Thyroid gland (tissue), 4 donors: Measurements from ENCODE around the gene VWC2.

Experiments
- CTCF ChIP-seq, 6 experiments: fragments of 200-600 bp in 3 of 6; fragments of 450-650 bp in 3 of 6; sonication (generic) in 3 of 6; IDR thresholded peaks; one replicate each; pipeline ENCODE4 v1.5.1; 2016 to 2019; ENCODE audit warnings: antibody characterized with exemption in 6 of 6, mild to moderate bottlenecking in 2 of 6, inconsistent platforms in 1 of 6, moderate library complexity in 1 of 6
- POLR2A ChIP-seq, 2 donors: fragments of 450-650 bp; IDR thresholded peaks; one replicate each; pipeline ENCODE4 v1.6.1; 2017; ENCODE audit warnings: antibody characterized with exemption in 2 of 2, mild to moderate bottlenecking in 2 of 2, moderate library complexity in 1 of 2

DNA sequence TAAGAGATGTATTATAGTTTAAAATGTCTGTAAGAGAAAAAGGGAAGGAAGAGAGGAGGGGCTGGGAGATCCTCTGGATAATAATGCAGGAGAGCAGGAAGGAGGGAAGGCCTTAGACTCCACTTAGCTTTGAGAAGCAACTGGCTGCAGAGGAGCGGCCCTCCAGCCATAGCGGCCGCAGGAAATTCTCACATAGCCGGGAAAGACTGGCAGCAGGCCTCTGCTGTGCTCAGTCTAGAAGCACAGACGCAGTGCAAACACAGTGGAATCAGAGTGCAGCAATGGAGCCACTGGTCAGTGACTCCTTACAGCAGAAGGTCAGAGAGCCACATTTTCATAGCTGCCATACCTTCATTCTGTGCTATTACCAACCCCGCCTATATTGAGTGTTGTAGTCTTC, 153.3 kb downstream of the VWC2 start:
- no peak for TF ChIP-seq CTCF (IDR thresholded peaks at IDR 0.05)
- no peak for TF ChIP-seq POLR2A (IDR thresholded peaks at IDR 0.05)
